Measurements from ENCODE around the gene RAB3A. TPM values are rescaled to one million over a fixed set of nuclear protein-coding genes. Genes with fewer than 3 reads are reported as not detected.

The RAB3A gene
- 0.49 to 1.1 TPM (median 0.85 TPM) in 5 replicates for total RNA-seq (2022; extraction: Qiagen RNA extraction)

GRCh38 chr19:18203863-18204393 lies at the start of gene RAB3A:
TSS of gene RAB3A (minus strand) at chr19:18204042. CDS start at chr19:18202740, 1,302 bp downstream.

GRCh38 chr19:18225702-18226468 lies 22.0 kb upstream of the RAB3A start, which contains the start of gene PDE4C:
TSS of gene PDE4C (minus strand) at chr19:18226438. CDS start at chr19:18226415, 23 bp downstream.

GRCh38 chr19:18192673-18193387 lies 11.0 kb downstream of the RAB3A start, which contains the start of gene MPV17L2:
TSS of gene MPV17L2 (plus strand) at chr19:18193218. CDS start at chr19:18193282, 64 bp downstream.

GRCh38 chr19:18173572-18174288 lies 30.1 kb downstream of the RAB3A start, which contains the start of gene IFI30:
TSS of gene IFI30 (plus strand) at chr19:18173813. CDS start at chr19:18173842, 29 bp downstream.

GRCh38 chr19:18152817-18153555 lies 50.9 kb downstream of the RAB3A start, which contains the start of gene PIK3R2:
TSS of gene PIK3R2 (plus strand) at chr19:18153163. CDS start at chr19:18155880, 2,717 bp downstream.

Other genes starting within 250 kb of the RAB3A start
- 0.35 to 1.0 TPM (median 0.69 TPM) in 5 replicates for gene KCNN1, start 236.9 kb downstream of the RAB3A start, total RNA-seq (2022; extraction: Qiagen RNA extraction)
- 22.1 to 31.5 TPM (median 29.4 TPM) in 5 replicates for gene ARRDC2, start 195.9 kb downstream of the RAB3A start, total RNA-seq (2022; extraction: Qiagen RNA extraction)
- not detected in 5 replicates for gene IL12RB1, start 117.1 kb downstream of the RAB3A start, total RNA-seq (2022; extraction: Qiagen RNA extraction)
- 1.7 to 2.6 TPM (median 2.3 TPM) in 5 replicates for gene MAST3, start 106.3 kb downstream of the RAB3A start, total RNA-seq (2022; extraction: Qiagen RNA extraction)
- gene PIK3R2, start 50.9 kb downstream of the RAB3A start, total RNA-seq (2022; extraction: Qiagen RNA extraction), result 2.1 to 11.0 TPM (median 10.3 TPM) in 5 replicates
- gene IFI30, start 30.2 kb downstream of the RAB3A start, total RNA-seq (2022; extraction: Qiagen RNA extraction), result 12.6 to 24.1 TPM (median 14.9 TPM) in 5 replicates
- 9.1 to 13.1 TPM (median 11.6 TPM) in 5 replicates for gene MPV17L2, start 10.8 kb downstream of the RAB3A start, total RNA-seq (2022; extraction: Qiagen RNA extraction)
- 0.12 to 0.15 TPM (median 0.13 TPM) in 4 of 5 replicates, not detected in the other for gene PDE4C, start 22.4 kb upstream of the RAB3A start, total RNA-seq (2022; extraction: Qiagen RNA extraction)
- gene IQCN, start 70.4 kb upstream of the RAB3A start, total RNA-seq (2022; extraction: Qiagen RNA extraction), result 0.48 to 0.68 TPM (median 0.50 TPM) in 5 replicates
- gene JUND, start 77.6 kb upstream of the RAB3A start, total RNA-seq (2022; extraction: Qiagen RNA extraction), result 25.7 to 58.5 TPM (median 52.9 TPM) in 5 replicates
- 199 to 254 TPM (median 241 TPM) in 5 replicates for gene LSM4, start 119.0 kb upstream of the RAB3A start, total RNA-seq (2022; extraction: Qiagen RNA extraction)
- 2.1 to 3.4 TPM (median 3.0 TPM) in 5 replicates for gene PGPEP1, start 136.6 kb upstream of the RAB3A start, total RNA-seq (2022; extraction: Qiagen RNA extraction)
- gene GDF15, start 182.1 kb upstream of the RAB3A start, total RNA-seq (2022; extraction: Qiagen RNA extraction), result 26.2 to 63.2 TPM (median 48.3 TPM) in 5 replicates
- gene LRRC25, start 193.6 kb upstream of the RAB3A start, total RNA-seq (2022; extraction: Qiagen RNA extraction), result not detected in 5 replicates
- gene SSBP4, start 215.4 kb upstream of the RAB3A start, total RNA-seq (2022; extraction: Qiagen RNA extraction), result 40.6 to 63.0 TPM (median 53.8 TPM) in 5 replicates
- 25.9 to 47.4 TPM (median 43.7 TPM) in 5 replicates for gene ISYNA1, start 234.1 kb upstream of the RAB3A start, total RNA-seq (2022; extraction: Qiagen RNA extraction)